GM15510 (cell line): ENCODE measurements around the gene TRIP10.

Source experiments
- POLR2A ChIP-seq: IDR thresholded peaks from 3 replicates; pipeline ENCODE4 v1.6.1; 2011; ENCODE audit warnings: borderline replicate concordance; ENCODE audit not compliant: insufficient read length; ENCODE audit errors: extremely low read depth

Gene TRIP10

DNA sequence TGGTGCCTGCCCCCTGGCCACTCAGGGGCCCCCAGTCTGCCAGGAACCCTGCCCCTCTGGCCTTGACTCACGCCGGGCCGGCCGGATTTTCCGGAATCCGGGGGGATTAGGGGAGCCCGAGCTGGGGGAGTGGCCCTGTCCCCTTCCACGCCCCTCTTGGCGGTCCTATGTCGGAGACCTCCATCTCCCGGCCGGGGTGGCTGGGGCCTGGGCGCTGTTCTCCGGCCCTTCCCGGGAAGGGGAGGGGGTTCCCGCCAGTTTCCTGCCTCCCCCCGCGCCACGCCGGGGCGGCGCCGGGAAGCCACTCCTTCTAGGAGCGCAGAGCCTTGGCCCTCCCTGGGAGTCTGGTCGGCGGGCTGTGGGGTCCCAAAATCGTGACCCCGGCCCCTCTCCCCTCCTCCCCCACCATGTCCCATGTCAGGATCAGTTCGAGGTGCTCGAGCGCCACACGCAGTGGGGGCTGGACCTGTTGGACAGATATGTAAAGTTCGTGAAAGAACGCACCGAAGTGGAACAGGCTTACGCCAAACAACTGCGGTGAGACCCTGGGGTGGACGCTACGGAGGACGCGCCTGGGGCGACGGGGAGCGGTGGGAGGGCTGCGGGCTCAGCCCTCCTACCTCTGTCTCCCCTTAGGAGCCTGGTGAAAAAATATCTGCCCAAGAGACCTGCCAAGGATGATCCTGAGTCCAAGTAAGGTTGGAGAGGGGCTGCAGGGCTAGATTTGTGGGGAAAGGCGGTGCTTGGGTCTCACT is 1.3 kb downstream of the TRIP10 start:
- TF ChIP-seq POLR2A: no peak

DNA sequence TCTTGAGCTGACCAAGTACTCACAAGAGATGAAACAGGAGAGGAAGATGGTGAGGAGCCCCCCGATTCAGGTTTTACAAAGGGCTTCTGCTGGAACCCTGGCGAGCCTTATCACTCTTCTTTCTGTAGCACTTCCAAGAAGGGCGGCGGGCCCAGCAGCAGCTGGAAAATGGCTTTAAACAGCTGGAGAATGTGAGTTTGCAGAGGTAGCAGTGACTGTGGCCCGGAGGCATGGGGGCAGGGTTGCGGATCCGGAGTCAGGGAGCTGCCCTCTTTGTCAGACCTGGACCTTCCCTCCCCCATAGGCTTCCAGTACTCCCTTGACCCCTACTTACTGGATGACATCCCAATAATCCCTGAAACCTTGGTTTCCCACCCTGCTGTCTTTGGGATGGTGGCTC is 3.6 kb downstream of the TRIP10 start:
- TF ChIP-seq POLR2A: no peak

GRCh38 chr19:6743714-6744380 is 4.4 kb downstream of the TRIP10 start:
- no peak for TF ChIP-seq POLR2A

GRCh38 chr19:6744381-6745301 is 5.2 kb downstream of the TRIP10 start:
- no peak for TF ChIP-seq POLR2A

DNA sequence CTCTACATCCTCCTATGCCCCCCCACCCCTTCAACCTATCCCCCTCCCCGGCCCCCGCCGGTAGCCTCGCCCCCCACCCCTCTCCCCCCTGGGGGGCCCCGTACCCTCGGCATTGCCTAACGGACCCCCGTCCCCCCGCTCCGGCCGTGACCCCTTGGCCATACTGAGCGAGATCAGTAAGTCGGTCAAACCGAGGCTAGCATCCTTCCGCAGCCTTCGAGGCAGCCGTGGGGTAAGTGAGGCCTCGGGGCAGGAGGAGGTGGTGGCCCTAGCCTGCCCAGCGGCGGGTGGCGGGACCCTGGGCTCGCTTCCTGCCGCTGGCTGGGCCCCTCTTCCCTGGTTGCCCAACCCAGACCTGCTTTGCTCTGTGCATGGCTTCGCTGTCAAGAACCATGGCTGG is 6.5 kb downstream of the TRIP10 start:
- no peak for TF ChIP-seq POLR2A

- no peak for TF ChIP-seq POLR2A
Measured at GRCh38 chr19:6750062-6750461, 10.6 kb downstream of the TRIP10 start.

DNA sequence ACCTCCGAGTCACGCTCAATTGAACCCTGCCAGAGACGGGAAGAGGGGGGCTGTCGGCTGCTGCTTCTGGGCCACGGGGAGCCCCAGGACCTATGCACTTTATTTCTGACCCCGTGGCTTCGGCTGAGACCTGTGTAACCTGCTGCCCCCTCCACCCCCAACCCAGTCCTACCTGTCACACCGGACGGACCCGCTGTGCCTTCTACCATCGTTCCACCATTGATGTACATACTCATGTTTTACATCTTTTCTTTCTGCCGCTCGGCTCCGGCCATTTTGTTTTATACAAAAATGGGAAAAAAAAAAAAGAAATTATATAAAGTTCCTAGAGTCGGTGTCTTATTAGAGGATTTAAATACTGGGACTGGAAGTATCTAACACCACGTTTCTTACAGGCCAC is 11.7 kb downstream of the TRIP10 start:
- no peak for TF ChIP-seq POLR2A

DNA sequence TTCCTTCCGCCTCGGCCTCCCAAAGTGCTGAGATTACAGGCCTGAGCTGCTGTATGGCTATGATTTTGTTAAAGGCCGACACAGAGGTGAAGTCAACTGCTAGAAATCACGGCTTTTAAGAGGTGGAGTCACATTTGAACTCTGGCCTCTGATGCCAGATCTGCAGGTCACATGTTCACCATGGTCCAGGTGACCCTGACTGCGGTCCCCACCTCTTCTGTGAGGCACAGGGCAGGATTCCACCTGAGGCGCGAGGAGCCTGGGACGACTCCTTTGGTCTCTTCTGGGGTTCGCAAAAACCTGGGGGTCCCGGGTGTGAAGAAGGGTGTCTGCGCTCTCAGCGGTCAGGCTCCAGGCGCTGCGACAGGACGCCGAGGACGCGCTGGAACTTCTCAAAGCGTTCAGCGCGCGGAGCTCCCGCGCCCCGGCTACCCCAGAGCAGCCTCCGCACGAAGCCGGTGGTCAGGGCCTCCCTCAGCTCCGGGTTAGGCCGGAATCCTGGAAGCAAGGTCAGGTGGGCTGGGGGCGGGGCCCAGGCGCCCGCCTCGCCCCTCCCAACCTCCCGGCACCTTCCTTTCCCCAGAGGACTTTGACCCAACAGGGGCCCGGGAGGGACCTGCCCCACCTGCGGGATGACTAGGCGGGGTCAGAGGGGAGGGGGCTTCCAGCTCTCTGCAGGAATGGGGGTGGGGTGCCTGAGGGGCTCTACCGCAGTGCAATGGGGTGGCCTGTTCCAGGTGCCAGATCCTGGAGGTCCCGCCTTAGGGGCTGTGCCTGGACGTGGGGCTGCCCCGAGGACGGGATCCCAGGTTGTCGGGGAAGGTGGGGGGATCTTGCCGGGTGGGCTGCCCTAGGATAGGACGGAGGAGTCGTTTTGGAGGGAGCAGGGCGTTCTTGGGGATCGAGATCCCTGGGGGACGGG is 13.0 kb downstream of the TRIP10 start:
- TF ChIP-seq POLR2A: no peak

- TF ChIP-seq POLR2A: no peak
Measured at GRCh38 chr19:6753178-6754031, 13.9 kb downstream of the TRIP10 start.

DNA sequence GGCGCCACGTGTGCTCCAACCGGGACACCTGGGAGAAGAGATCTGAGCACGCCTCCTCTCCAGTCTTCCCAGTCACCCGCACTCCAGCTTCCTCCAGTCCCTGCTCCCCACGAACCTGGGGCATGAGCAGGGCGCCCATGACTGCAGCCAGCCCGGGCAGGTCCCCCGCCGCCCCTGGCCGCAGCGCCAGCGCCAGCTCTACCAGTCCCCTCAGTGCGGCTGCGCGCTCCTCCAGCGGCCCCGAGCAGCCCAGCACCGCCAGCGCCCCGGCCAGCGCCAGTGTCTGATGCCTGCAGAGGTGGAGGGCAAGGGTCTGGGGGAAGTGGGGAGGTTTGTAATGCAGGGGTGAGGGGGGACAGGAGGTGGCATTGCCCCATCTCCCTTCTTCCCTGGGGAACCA is 14.7 kb downstream of the TRIP10 start:
- no peak for TF ChIP-seq POLR2A

DNA sequence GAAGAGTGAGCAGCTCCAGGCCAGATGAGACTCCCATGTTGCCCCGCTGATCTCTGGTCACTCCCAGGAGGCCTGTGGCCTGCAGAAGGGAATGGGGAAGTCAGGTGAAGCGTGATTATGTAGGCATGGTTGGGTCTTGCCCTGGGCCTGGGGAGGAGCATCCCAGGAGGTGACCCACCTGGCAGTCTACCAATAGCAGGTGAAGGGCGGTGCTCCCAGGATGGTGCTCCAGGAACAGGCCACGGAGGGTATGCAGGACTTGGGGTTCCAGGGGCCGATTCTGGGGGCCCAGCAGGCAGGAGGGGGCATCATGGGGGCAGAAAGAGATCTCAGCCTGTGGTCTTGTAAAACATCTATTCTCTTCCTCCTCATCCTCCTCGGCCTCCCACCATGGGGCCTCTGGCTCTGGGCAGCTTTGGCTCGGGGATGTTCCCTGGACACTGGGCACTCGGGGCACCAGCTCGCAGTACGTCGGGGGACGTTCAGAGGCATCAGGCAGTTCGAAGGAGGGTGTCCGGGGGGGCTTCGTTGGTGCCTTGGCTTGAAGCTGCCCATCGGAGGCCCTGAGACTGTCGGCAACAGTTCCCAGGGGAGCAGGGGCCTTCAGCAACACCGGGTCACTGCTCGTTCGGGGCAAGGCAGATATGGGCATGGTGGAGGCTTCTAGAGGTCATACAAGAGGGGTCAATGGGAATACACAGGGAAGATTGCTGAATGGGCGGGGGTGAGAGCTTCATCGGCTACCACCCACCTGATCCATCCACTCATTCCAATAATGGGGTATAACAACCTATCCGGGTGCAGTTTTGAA is 15.4 kb downstream of the TRIP10 start:
- no peak for TF ChIP-seq POLR2A

- TF ChIP-seq POLR2A: no peak
Measured at GRCh38 chr19:6760606-6761005, 21.1 kb downstream of the TRIP10 start.
